Measurements from ENCODE around the gene SEC24A.

- TF ChIP-seq CTCF (conservative IDR thresholded peaks at IDR 0.05; ENCODE audit: low read length) (peak; percentile 79), EZH2phosphoT487 (IDR thresholded peaks at IDR 0.05; ENCODE audit: borderline replicate concordance, low read depth, low read length) (no peak)
These were observed 89.8 kb downstream of the SEC24A start, which contains the start of gene CAMLG for GRCh38 chr5:134738133-134738962.

All from OCI-LY7 (cell line).